SK-N-MC (cell line): Measurements from ENCODE around the gene DTX2.
"Not testable (repeated sequence)": the region's sequence is repeated elsewhere in the genome, so short reads cannot be mapped to it uniquely, and the experiment has no call there.

ENCODE experiments used
- EZH2 ChIP-seq: fragments of 200-600 bp; sonication (generic); IDR thresholded peaks from one replicate; pipeline ENCODE4 v1.6.1; 2017; ENCODE audit warnings: antibody characterized with exemption
- FOXP2 ChIP-seq: optimal IDR thresholded peaks from 2 replicates; pipeline ENCODE3; 2011; ENCODE audit warnings: mild to moderate bottlenecking, moderate library complexity; ENCODE audit not compliant: insufficient read depth; ENCODE audit errors: extremely low read length, control extremely low read depth
- POLR2AphosphoS5 ChIP-seq: IDR thresholded peaks from 2 replicates; pipeline ENCODE4 v1.6.1; 2012; ENCODE audit warnings: mild to moderate bottlenecking, low read depth, low read length, borderline replicate concordance

DNA sequence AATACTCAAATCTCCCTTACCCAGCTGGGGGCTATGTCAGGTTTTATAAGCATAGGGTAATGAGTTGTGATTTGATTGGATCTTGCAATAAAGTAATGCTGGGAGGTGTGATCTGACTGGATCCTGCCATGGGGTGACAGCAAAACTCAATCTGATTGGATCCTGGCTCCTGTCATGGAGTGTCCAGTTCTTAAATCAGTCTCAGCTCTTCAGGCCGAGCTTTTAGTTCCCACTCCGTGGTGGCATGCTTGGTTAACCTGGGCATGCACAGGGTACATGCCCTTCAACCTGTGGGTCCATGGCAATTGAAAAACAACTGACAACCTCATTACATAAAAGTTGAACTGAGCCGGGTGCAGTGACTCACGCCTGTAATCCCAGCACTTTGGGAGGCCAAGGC lies 64.7 kb downstream of the DTX2 start:
- not testable (repeated sequence) for TF ChIP-seq POLR2AphosphoS5, EZH2, FOXP2
